HG02884 (cell line): ENCODE results near the gene CBY2.
"Not testable (repeated sequence)": the region's sequence is repeated elsewhere in the genome, so short reads cannot be mapped to it uniquely, and the experiment has no call there.

Experiments used
- ATAC-seq: cut with Tn5 transposase; IDR thresholded peaks from one replicate; pipeline ENCODE4 v1.9.1; 2021; ENCODE audit warnings: mild to moderate bottlenecking, moderate library complexity; ENCODE audit not compliant: unreplicated experiment

Gene CBY2

DNA sequence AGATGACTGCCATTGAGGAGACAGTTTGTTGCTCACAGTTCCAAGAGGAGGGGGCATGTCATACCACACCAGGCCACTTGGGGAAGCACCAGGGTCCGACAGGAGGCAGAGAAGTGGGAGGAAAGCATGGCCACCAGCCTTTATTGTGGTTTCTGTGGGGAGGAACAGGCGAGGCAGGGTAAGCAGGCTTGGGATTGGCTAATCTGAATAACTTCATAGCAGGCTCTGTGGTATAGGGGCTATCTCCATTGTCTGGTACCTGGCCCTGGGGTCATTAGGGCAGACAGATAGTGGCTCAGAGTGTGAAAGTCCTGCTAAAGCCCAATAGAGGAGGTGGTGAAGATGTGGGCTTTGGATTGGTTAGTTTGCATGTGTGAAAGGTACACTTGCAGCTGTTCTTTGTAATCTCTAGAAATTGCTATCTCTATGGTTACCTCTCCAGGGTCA is 35.5 kb downstream of the CBY2 start:
- ATAC-seq: no peak

DNA sequence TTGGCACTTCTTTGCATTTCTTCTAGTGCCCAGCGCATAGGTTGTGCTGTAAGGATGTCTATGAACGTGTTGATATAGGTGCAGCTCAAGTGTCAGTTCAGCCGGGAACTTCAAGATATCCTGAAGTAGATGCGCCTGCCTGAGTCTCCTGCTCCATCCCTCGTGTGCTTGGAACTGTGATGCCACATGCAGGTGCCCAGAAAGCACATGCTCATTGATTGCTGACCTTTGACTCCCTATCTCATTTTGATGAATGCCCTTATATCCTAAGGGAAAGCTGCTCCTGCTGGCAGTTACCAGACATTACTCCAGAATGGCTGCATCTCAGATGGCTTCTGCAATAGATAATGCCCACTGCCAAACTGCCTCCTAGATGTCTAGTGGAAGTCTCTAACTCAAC is 40.9 kb downstream of the CBY2 start:
- ATAC-seq: no peak

DNA sequence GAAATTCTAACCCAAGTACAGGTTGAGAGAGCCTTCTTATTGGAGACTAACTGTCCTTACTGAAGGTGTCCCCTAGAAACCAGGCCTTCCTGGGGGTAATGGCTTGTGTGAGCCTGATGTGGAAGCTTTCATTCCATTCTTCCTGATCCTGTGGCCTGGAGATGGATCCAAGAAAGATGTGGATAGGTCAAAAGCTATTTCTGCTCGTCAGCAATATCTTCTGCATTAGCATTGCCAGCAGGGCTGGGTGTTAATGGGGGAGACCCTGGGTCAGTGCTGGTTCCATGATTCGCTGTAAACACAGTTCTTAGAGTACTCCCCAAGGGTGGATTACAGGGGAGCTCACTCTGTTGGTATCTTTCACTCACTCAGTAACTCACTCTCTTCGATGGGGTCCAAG is 42.9 kb downstream of the CBY2 start:
- ATAC-seq: no peak

DNA sequence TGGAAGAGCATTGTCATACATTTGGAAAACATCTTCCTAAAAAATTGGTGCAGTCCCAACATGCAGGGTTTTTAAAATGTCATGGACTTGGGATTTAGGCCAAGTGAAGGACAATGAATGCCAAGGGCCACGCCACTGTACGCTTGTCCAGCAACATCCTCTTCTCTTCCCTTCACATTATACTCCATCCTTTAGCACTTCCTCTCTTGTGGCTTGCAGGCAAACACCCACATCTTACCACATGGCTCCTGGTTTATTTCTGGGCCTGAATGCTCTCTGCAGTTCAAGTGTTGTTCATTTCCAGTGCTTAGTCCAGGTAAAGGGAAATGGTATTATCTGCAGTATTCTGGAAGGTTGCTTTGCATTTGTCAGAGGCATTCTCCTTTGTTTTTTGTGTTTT is 45.0 kb downstream of the CBY2 start:
- no peak for ATAC-seq

DNA sequence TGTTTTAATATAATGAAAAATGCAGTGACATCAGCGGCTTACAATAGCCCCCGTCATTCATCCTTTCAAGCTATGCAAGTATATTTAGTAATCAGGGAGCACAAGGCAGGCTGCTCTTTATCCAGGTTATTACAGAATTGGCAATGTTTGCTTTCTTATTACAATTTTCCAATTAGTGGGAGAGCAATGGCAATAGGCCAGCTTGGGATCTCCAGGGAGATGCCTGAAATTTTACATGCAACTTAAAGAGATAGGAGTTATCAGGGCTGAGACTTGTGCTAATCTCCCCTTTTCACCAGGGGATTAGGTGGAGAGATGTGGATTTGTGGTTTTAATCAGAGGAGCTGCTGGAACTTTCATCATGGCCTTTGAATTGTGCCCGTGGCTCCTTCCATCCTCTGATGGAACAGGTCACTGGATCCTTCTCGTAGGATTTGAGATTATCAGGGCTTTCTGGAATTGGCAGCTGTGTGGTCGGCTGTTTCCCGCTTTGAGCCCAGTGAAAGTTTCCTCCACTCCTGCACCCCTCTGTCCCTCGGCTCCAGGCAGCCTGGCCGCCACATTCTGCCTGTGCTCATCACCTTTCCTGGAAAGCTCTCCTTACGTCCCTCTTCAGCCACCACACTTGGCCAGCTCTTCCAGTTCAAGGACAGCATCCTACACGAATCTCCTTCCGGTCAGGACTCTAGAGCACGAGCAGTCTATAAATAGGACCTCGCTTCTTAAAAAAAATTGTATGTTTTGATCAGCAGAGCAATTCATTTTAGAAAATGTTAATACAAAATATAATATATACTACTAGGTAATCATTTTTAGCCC is 47.0 kb downstream of the CBY2 start:
- ATAC-seq: no peak

DNA sequence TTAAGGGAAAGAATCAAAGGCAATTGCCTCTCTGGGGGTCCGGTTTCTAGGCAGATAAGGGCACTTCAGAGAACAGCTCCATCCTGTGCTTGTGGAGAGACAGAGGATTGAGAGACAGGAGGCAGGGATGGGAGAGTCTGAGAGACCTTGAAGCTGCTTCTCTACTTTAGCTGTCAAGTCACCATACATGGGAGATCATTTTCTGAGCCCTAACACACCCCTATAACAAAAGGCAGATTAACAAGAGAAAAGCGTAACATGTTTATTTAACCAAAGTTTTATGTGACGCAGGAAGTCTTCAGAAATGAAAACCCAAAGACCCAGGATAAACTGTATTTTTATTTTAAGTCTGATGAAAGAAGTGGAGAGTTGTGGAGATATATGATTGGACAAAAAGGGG is 48.4 kb downstream of the CBY2 start:
- ATAC-seq: no peak

DNA sequence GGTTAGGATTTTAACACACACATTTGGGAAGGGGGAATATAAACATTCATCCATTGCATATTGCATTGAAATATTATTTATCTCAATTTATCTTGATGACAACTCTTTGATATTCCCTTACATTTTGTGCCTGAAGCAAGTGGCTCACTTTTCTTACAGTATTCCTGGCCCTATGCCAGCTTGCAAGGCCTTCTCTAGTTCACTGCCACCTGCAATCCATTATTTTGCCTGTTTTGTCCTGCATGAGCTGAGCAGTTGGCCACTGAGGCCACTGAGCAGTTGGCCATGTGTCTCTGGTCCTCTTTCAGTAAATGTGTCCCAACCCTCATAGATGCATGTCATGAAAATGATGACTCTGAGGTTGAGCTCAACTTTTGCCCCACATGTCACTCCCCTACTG is 49.8 kb downstream of the CBY2 start:
- ATAC-seq: no peak

DNA sequence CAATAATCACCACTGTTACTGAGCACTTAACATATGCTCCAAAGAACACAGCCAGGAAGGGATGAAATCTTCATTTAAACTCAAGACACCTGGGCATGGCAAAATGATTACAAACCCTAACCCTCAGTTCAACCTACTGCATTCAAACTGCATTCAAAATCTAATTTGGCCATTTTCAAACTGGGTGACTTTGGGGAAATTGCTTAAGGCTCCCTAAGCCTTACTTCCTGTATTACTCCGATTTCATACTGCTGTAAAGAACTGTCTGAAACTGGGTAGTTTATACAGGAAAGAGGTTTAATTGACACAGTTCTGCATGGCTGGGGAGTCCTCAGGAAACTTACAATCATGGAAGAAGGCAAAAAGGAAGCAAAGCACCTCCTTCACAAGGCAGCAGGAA is 50.4 kb downstream of the CBY2 start:
- ATAC-seq: no peak

DNA sequence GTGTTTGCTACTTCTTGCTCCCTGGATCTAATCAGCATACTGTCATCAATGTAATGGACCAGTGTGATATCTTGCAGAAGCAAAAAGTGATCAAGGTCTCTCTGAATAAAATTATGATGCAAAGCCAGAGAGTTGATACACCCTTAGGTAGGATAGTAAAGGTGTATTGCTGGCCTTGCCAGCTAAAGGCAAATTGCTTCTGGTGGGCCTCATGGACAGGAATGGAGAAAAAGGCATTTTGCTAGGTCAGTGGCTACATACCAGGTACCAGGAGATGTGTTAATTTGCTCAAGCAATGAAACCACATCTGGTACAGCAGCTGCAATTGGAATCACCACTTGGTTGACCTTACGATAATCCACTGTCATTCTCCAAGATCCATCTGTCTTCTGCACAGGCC is 54.4 kb downstream of the CBY2 start:
- ATAC-seq: not testable (repeated sequence)

DNA sequence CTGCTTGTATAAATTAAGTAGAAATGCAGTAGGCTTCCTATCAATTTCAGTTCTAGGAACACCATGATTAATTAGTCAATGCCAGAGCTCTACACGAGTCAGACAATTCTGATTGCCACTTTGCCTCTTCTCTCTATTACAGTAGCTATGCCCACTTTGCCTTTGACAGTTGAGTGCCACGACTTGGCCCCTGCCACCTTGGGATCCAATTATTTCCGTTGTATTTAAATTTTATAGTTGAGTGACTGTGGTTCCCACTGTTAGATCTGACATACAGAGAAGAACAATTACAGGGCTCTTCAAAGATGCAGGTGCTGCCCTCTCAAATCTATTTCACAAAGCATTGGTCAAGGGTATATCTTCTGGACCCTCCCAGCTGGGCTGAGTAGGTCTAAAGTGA is 55.5 kb downstream of the CBY2 start:
- ATAC-seq: not testable (repeated sequence)

DNA sequence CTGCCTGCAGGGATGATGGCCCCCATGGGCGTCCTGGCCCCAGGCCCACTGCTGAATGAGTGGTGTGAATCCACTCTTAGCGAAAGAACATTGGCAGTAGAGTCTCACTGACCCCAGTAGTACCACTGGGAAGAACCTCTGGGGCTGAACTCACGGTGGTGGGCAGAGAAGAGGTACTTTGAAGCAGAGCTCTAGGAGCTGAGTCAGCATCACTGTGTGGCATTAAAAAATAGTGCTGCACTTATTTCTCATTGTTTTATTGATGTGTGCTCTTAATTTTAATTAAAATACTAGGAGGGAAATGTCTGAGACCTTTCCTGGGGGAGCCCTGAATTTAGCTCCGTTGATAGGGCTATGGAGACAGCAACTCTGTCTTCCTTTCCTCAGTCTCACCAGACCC is 61.3 kb downstream of the CBY2 start:
- ATAC-seq: no peak
